IPS-18c (cell line): Measurements from ENCODE around the gene SPEM2.

Experiments used
- H3K4me3 ChIP-seq: 2 replicates; pipeline ENCODE4 v1.7.0; 2013; ENCODE audit warnings: low read depth, mild to moderate bottlenecking, low read length, moderate library complexity; ENCODE audit not compliant: insufficient read depth
- H3K9me3 ChIP-seq: one replicate; pipeline ENCODE4 v1.6.1; 2013; ENCODE audit warnings: mild to moderate bottlenecking, low read length, moderate library complexity; ENCODE audit not compliant: control insufficient read depth, insufficient read depth

SPEM2 gene

DNA sequence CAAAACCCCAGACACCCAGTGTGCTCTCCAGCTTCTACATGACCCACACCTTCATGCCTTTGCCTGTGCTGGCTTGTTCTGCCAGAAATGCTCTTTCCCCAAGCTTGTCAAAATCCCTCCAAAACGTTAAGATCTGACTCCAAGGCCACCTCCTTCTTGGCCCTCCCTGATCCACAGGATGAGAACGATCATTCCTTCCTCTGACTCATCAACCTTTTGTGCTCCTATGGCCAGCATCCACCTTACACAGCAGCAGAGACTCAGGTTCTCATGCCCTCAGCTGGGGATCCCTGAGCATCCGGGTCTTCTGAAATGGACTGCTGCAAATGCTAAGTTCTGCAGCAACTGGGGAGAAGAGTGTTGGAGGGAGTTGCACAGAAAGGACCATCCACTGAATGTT is 51.1 kb downstream of the SPEM2 start:
- H3K4me3 ChIP-seq = no peak overlapping the region
- no peaks in the 10 kb centered on the region for H3K9me3 ChIP-seq

DNA sequence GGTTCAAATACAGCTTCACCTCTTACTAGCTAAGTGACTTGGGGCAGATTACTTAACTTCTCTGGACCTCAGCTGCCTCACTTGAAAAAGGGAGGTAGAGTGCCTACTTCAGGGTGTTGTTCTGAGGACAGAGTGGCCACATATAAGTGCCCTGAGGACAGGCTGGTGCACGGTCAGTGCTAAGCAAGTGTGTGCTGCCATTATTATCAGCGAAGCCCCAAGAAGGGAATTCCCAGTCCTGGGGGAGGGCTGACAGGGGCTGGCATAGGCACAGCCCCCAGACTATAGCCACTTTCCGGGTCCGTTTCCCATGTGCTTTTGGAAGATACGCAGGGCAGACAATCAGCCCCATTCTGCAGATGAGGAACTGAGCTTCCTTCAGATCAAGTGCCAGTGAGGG is 51.5 kb downstream of the SPEM2 start:
- no peaks in the 10 kb centered on the region for H3K9me3 ChIP-seq
- H3K4me3 ChIP-seq = no peak overlapping the region
